Effector memory CD4-positive, alpha-beta T cell (primary cell): ENCODE measurements around the gene OGDH.
"Not testable (repeated sequence)": the region's sequence is repeated elsewhere in the genome, so short reads cannot be mapped to it uniquely, and the experiment has no call there.

Source experiments
- DNase-seq, 3 donors: peaks; one replicate each; pipeline ENCODE4 v3.0.0-alpha.2; 2020
- H3K27ac ChIP-seq: 2 replicates; pipeline ENCODE4 v1.7.0; 2013; ENCODE audit warnings: mild to moderate bottlenecking, low read length, moderate library complexity; ENCODE audit not compliant: insufficient read depth, poor library complexity, severe bottlenecking
- H3K27me3 ChIP-seq: replicated peaks from 2 replicates; pipeline ENCODE4 v1.7.0; 2013; ENCODE audit warnings: mild to moderate bottlenecking, low read length; ENCODE audit not compliant: insufficient read depth, control insufficient read depth, poor library complexity, severe bottlenecking
- H3K36me3 ChIP-seq: 2 replicates; pipeline ENCODE4 v1.7.0; 2013; ENCODE audit warnings: mild to moderate bottlenecking, low read length, moderate library complexity; ENCODE audit not compliant: control insufficient read depth, insufficient read depth
- H3K4me1 ChIP-seq: 2 replicates; pipeline ENCODE4 v1.7.0; 2013; ENCODE audit warnings: low read length, mild to moderate bottlenecking; ENCODE audit not compliant: control insufficient read depth, insufficient read depth, poor library complexity, severe bottlenecking
- H3K4me3 ChIP-seq: 2 replicates; pipeline ENCODE4 v1.7.0; 2013; ENCODE audit warnings: low read length, low read depth, mild to moderate bottlenecking; ENCODE audit not compliant: insufficient read depth, poor library complexity, severe bottlenecking
- H3K9me3 ChIP-seq: 2 replicates; pipeline ENCODE4 v1.7.0; 2013; ENCODE audit warnings: mild to moderate bottlenecking, low read length, moderate library complexity; ENCODE audit not compliant: control insufficient read depth

OGDH gene

GRCh38 chr7:44576228-44576627 is 30.2 kb upstream of the OGDH start:
- no peaks in the 10 kb centered on the region for H3K27me3 ChIP-seq

GRCh38 chr7:44580945-44581878 is 25.2 kb upstream of the OGDH start:
- peak overlapping the region; percentile 63 for H3K4me3 ChIP-seq
- H3K36me3 ChIP-seq, result peaks cover 25% of the 10 kb centered on the region
- peak; percentile 18 to 34 (median 28) for DNase-seq
- H3K9me3 ChIP-seq, result no peaks in the 10 kb centered on the region
- peak overlapping the region; percentile 96 for H3K27ac ChIP-seq
- H3K27me3 ChIP-seq, result no peaks in the 10 kb centered on the region
- H3K4me1 ChIP-seq, result peaks cover 24% of the 10 kb centered on the region

More at GRCh38 chr7:44576228-44576627, 30.2 kb upstream of the OGDH start:
- DNase-seq, result no peak
- no peaks in the 10 kb centered on the region for H3K9me3 ChIP-seq
- peaks cover 39% of the 10 kb centered on the region for H3K36me3 ChIP-seq
- H3K4me3 ChIP-seq, result no peak overlapping the region
- H3K4me1 ChIP-seq, result peaks cover 33% of the 10 kb centered on the region
- no peak overlapping the region for H3K27ac ChIP-seq

GRCh38 chr7:44581879-44582603 is 24.4 kb upstream of the OGDH start, which contains the start of gene TMED4:
Gene TMED4 (minus strand): TSS chr7:44582231. CDS start chr7:44582206, 25 bp downstream.
- Histone ChIP-seq H3K9me3 (no peaks in the 10 kb centered on the region), H3K36me3 (peaks cover 25% of the 10 kb centered on the region), H3K4me1 (peaks cover 24% of the 10 kb centered on the region), H3K27me3 (no peaks in the 10 kb centered on the region), H3K4me3 (peak within 1 kb of the TSS; percentile 63), H3K27ac (peak within 1 kb of the TSS; percentile 96)
- peak; percentile 100 for DNase-seq

GRCh38 chr7:44583146-44583865 is 23.1 kb upstream of the OGDH start:
- peak overlapping the region; percentile 51 for H3K4me3 ChIP-seq
- no peaks in the 10 kb centered on the region for H3K9me3 ChIP-seq

GRCh38 chr7:44587843-44588711 is 18.4 kb upstream of the OGDH start:
- Histone ChIP-seq H3K9me3 (no peaks in the 10 kb centered on the region), H3K27ac (no peak overlapping the region), H3K4me3 (no peak overlapping the region), H3K27me3 (no peaks in the 10 kb centered on the region), H3K36me3 (no peaks in the 10 kb centered on the region), H3K4me1 (no peaks in the 10 kb centered on the region)
- peak in 2 of 3 donors; percentile 26 to 45 for DNase-seq

More at GRCh38 chr7:44583146-44583865, 23.1 kb upstream of the OGDH start:
- Histone ChIP-seq H3K4me1 (peaks cover 24% of the 10 kb centered on the region), H3K27me3 (no peaks in the 10 kb centered on the region), H3K27ac (peak overlapping the region; percentile 91), H3K36me3 (peaks cover 20% of the 10 kb centered on the region)
- DNase-seq, result no peak

- no peaks in the 10 kb centered on the region for H3K4me1 ChIP-seq
- no peaks in the 10 kb centered on the region for H3K36me3 ChIP-seq
- no peak for DNase-seq
- no peak overlapping the region for H3K27ac ChIP-seq
- H3K27me3 ChIP-seq, result no peaks in the 10 kb centered on the region
- H3K9me3 ChIP-seq, result no peaks in the 10 kb centered on the region
- no peak overlapping the region for H3K4me3 ChIP-seq
Measured at GRCh38 chr7:44590910-44591309, 15.5 kb upstream of the OGDH start.

GRCh38 chr7:44595934-44596635 is 10.3 kb upstream of the OGDH start:
- Histone ChIP-seq H3K9me3 (no peaks in the 10 kb centered on the region), H3K36me3 (no peaks in the 10 kb centered on the region), H3K27ac (no peak overlapping the region), H3K4me3 (no peak overlapping the region), H3K4me1 (no peaks in the 10 kb centered on the region), H3K27me3 (no peaks in the 10 kb centered on the region)
- DNase-seq, result no peak

GRCh38 chr7:44597181-44597580 is 9.2 kb upstream of the OGDH start:
- H3K27me3 ChIP-seq, H3K27ac ChIP-seq, H3K4me3 ChIP-seq, H3K36me3 ChIP-seq, H3K9me3 ChIP-seq, H3K4me1 ChIP-seq, DNase-seq: not testable (repeated sequence)
